GM19025 (cell line): ENCODE data around the gene ZIC4.
A peak's percentile ranks its signal among the peaks of the same experiment; 100 is the strongest.

ENCODE experiments used
- ATAC-seq: cut with Tn5 transposase; IDR thresholded peaks from one replicate; pipeline ENCODE4 v1.9.1; 2021; ENCODE audit warnings: mild to moderate bottlenecking, low read depth, moderate library complexity; ENCODE audit not compliant: unreplicated experiment

ZIC4 gene

DNA sequence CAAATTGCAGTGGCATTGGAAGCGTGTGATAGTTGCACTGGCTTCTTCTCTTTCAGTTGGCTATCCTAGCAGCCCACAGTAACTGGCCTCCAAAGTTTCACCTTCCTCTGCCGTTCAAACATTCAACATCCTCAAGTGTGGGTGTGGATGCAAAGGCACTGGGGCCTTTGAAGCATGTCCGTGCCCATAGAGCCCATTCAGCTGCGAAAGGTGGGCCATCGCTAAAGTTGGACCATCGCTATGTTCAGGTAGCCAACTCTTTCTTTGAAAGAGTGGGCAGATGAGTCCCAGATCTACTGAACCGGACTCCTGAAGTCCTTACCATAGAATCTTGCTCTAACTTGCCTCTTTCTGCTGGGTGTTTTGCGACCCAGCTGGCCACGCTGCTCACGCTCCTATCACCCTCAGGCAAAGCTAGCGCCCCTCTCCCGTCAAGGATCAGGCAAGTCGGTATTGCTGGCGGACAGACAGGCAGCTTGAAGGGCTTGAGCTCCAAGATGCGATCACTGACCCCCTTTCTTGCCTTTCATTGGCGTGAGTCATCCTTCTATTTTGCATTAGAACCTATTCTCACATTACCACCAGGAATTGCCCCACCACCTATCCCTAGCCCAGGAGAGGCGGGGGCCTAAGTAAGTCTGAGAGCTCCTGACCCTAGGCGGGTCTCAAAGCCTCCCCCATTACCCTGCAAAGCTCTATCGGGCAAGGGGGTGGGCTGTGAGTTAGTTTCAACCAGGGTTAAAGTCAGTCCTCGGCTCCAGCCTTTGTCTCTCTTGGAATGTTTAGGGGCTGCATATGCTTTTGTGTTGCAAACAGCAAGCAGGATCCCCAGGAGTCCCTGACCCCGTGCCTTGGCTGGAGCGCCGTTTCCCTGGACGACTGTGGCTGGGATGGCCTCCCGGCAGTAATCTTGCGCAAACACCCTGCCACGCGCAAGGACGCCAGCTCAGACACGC lies 28.7 kb downstream of the ZIC4 start:
- no peak for ATAC-seq

- ATAC-seq: no peak
These were observed 33.0 kb downstream of the ZIC4 start for GRCh38 chr3:147373301-147373700.

DNA sequence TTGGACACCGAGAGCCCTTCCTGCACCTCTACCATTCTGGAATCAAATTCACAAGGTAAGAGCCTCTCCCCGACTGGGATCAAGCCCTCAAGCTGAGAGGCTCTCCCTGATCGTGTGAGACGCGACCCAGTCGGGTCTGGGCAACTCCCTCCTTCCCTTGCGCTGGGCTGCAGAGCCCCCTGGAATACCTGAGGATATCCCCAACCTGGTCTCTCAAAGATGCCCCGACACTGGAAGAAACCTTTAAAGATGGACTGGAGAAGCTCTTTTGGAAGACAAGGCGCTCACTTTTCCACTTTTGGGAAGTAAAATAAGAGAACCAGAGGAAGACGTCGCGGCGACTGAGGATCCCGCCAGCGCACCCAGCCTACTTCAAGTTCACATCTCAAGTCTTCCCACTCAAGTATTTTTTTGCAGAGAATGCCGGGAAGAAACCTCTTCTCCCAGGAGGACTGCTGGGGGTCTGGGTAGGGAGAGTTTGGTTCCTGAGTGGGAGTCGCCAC lies 33.8 kb downstream of the ZIC4 start:
- ATAC-seq: no peak

DNA sequence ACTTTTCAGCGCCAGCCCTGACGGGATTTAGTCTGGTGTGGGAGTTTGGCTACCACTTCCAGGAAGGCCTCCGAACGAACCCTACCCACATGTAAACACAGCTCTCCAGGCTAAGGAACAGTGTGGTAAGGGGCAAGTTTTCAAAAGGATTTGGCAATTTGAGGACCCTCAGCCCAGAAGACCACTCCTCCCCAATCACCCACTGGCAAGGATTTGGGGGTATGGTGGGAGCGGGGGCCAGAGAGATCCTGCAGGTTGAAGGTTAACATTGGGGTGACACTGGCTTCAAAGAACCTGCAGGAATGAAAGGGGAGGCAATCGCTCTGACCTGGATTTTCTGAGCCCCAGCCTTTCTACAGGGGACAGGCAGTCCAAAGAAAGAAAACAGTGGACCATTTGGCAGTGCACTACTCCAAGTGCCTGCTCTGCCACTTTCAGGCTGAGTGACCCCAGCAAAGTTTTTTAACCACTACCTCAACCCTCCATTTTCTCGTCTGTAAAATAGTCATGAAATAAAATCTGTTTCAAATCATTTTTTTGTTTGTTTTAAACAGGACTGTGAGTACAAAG lies 34.5 kb downstream of the ZIC4 start:
- no peak for ATAC-seq

- no peak for ATAC-seq
These were observed 35.2 kb downstream of the ZIC4 start for GRCh38 chr3:147371140-147371539.

DNA sequence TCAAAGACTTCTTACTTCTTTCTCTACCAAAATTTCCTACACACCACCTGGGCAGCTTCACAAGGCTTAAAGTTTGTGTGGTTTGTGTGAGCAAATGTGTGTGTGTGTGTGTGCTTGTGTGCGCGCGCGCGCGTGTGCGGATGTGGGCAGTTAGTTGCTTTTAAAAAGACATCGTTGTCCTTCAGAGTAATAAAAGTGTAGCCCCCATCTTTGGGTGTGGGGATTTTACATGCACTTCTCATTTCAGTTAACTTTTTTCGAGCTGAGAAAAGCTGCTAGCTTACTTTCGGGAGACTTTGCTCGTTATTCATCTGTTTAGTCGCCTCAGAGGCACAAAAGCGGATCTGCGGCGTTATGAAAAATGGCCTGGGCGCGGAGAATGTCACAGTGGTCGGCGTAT lies 36.0 kb downstream of the ZIC4 start:
- ATAC-seq: no peak

DNA sequence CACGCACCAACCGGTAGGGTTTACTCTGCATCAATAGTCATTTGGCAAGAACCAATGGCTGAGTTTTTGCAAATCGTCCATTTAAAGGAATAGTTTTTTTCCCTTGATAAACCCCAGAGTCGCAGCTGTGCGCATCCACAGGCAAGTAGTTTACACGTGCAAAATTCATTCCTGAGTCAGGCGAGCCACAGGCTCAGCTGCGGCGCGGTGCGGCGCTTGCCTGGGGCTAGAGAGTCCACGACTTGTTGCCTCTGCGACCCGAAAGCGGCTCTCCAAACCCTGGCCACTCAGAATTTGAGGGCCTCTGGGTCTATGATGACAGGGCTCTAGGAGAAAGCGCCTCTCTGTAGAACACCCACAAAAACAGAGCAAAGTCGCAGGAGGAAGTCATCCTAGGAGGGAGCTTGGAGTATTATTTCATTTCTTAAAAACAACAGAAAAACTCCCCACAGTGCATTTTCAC lies 36.7 kb downstream of the ZIC4 start:
- ATAC-seq: no peak

DNA sequence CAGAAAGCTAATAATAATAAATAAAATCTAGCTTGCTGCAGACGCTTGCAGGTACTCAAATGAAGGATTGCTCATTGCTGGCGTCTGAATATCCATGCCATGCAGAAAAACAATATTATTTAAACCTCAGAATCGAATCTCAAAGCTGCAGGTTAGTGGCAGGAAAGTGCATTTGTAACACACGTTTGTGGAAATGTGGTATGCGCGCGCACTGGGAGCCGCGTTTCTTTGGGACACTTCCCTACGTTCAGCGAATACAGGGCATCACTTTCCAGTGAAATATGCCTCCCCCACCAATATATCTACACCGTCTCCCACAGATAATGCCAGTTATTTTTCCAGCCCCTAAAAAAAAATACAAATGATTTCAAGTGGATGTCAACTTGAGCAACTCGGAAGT lies 37.1 kb downstream of the ZIC4 start:
- ATAC-seq: no peak

- no peak for ATAC-seq
These were observed 37.7 kb downstream of the ZIC4 start for GRCh38 chr3:147368561-147369221.

- ATAC-seq: no peak
These were observed 38.2 kb downstream of the ZIC4 start for GRCh38 chr3:147368151-147368550.

- ATAC-seq: no peak
These were observed 38.7 kb downstream of the ZIC4 start for GRCh38 chr3:147367676-147368075.

- no peak for ATAC-seq
These were observed 40.9 kb downstream of the ZIC4 start for GRCh38 chr3:147365196-147366115.

GRCh38 chr3:147364771-147365170 lies 41.6 kb downstream of the ZIC4 start:
- ATAC-seq: no peak

GRCh38 chr3:147361454-147362420 lies 44.6 kb downstream of the ZIC4 start:
- peak; percentile 48 for ATAC-seq

- ATAC-seq: no peak
These were observed 45.5 kb downstream of the ZIC4 start for GRCh38 chr3:147360646-147361453.

DNA sequence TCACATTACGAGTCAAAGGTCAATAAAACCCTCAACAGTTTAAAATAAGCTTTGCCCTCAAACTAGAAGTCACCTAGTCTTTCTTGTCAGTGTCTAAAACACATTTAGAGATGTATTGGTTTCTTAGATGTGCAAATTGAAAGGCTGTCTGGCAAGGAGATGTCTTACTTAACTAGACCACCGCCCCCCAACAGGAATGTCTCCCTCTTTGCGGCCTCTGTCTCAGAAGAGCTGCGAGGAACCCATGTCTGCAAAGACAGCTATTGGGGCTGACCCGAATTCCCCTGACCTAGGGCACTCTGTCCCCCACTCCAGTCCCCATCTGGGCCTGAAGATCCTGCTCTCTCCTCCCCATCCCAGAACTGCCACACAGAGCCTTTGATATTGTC lies 46.3 kb downstream of the ZIC4 start:
- no peak for ATAC-seq

GRCh38 chr3:147359177-147360050 lies 46.9 kb downstream of the ZIC4 start:
- ATAC-seq: no peak
